ENCODE results near the gene SBF2. TPM values are rescaled to one million over a fixed set of nuclear protein-coding genes. Genes with fewer than 3 reads are reported as not detected.

Gene SBF2
- total RNA-seq, 2 experiments from 2014 or later: 14.2 to 15.2 TPM

DNA sequence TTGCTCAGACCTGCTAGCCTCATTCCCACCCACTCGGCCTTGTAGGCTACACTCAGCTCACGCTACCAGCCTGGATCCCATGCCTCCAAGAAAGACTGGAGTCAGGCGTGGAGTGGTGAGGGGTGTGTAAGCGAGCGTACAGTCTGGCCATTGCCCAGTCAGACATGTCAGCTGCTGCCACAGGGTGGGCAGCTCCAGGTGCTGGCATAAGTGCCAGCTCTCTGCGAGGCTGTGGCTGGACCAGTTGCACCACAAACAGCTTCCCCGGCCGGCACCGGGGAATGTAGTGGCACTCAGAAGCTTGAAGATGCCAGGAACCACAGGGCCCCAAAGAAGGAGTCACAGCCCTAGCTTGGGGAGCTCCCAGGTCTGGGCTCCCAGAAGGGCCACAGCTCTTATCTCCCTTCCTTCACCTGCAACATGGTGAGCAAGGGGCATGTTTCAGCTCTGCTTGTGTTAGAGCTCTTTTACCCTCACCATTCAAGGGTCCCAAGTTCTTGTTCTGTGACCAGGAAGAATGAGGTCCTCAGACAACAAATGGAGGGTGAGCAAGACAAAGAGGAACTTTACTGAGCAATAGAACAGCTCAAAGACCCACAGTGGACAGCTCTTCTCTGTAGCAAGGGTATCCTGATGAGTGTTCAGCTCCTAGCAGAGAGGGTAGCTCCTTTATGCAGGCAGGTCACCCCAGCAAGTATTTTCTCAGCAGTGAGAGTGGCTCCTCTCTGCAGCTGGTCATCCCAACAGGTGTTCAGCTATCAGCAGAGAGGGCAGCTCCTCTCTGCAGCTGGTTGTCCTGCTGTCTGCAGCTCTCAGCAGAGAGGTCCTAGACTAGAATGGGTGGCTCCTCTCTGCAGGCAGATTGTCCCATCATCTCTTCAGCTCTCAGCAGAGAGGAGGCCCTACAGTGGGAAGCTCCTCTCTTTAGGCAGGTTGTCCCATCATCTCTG, 6.0 kb downstream of the SBF2 start:
- ChIA-PET POLR2A (interaction anchor here (0.6 to 0.7 kb wide), 2 partner anchors 428 to 646 kb away, joined by 3 read pairs; no protein-coding TSS in a partner anchor), CTCF (no interaction called here)
- Histone ChIP-seq H3K36me3 (ENCODE audit: insufficient read depth, low read length) (no peaks in the 10 kb centered on the region), H3K27me3 (ENCODE audit: control insufficient read depth in 1 of 2, insufficient read depth in 2 of 2, low read length in 2 of 2) (no peaks in the 10 kb centered on the region), H3K9me3 (ENCODE audit: control insufficient read depth in 1 of 2, insufficient read depth in 1 of 2, low read length in 2 of 2) (no peaks in the 10 kb centered on the region), H3K27ac (ENCODE audit: low read depth in 1 of 2, low read length in 2 of 2) (no peak overlapping the region), H3K4me1 (ENCODE audit: insufficient read depth, low read length) (peaks cover 7% of the 10 kb centered on the region), H3K4me3 (ENCODE audit: low read length) (no peak overlapping the region)
- intact Hi-C loops (cut with DNase I, micrococcal nuclease): no loop called here
- TF ChIP-seq, protein P1, sequence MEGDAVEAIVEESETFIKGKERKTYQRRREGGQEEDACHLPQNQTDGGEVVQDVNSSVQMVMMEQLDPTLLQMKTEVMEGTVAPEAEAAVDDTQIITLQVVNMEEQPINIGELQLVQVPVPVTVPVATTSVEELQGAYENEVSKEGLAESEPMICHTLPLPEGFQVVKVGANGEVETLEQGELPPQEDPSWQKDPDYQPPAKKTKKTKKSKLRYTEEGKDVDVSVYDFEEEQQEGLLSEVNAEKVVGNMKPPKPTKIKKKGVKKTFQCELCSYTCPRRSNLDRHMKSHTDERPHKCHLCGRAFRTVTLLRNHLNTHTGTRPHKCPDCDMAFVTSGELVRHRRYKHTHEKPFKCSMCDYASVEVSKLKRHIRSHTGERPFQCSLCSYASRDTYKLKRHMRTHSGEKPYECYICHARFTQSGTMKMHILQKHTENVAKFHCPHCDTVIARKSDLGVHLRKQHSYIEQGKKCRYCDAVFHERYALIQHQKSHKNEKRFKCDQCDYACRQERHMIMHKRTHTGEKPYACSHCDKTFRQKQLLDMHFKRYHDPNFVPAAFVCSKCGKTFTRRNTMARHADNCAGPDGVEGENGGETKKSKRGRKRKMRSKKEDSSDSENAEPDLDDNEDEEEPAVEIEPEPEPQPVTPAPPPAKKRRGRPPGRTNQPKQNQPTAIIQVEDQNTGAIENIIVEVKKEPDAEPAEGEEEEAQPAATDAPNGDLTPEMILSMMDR (IDR thresholded peaks at IDR 0.05): no peak
- Mint-ChIP-seq H3K4me3 (no peak overlapping the region), H3K27ac (no peak overlapping the region), H3K4me1 (ENCODE audit: low read depth) (peaks cover 13% of the 10 kb centered on the region), H3K36me3 (ENCODE audit: low read depth) (no peaks in the 10 kb centered on the region), H3K9me3 (no peaks in the 10 kb centered on the region), H3K27me3 (peaks cover 6% of the 10 kb centered on the region)
- DNase-seq: peak in 1 of 14 experiments; percentile 8
- ATAC-seq (ENCODE audit: poor library complexity): no peak

DNA sequence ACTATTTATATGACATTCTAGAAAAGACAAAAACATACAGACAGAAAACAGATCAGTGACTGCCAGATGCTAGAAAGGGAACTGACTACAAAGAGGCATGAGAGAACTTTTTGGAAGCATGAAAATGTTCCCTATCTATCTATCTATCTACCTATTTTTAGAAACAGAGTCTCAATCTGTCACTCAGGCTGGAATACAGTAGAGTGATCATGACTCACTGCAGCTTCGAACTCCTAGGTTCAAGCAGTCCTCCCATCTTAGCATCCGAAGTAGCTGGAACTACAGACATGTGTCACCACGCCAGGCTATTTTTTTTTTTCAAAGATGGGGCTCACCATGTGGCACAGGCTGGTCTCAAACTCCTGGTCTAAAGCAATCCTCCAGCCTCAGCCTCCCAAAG, 6.9 kb downstream of the SBF2 start:
- Mint-ChIP-seq H3K4me1 (ENCODE audit: low read depth) (peaks cover 7% of the 10 kb centered on the region), H3K36me3 (ENCODE audit: low read depth) (no peaks in the 10 kb centered on the region), H3K9me3 (no peaks in the 10 kb centered on the region), H3K4me3 (no peak overlapping the region), H3K27ac (no peak overlapping the region), H3K27me3 (peaks cover 6% of the 10 kb centered on the region)
- DNase-seq: no peak
- H3K27me3 ChIP-seq (ENCODE audit: control insufficient read depth in 1 of 2, insufficient read depth in 2 of 2, low read length in 2 of 2): no peaks in the 10 kb centered on the region
- CTCF ChIA-PET: no interaction called here
- H3K4me3 ChIP-seq (ENCODE audit: low read length): no peak overlapping the region
- no peak for ATAC-seq (ENCODE audit: poor library complexity)
- no peaks in the 10 kb centered on the region for H3K9me3 ChIP-seq (ENCODE audit: control insufficient read depth in 1 of 2, insufficient read depth in 1 of 2, low read length in 2 of 2)
- H3K27ac ChIP-seq (ENCODE audit: low read depth in 1 of 2, low read length in 2 of 2): no peak overlapping the region
- POLR2A ChIA-PET: interaction anchor here (0.6 kb wide), 1 partner anchor 427 kb away, joined by 3 read pairs; no protein-coding TSS in a partner anchor
- peaks cover 3% of the 10 kb centered on the region for H3K4me1 ChIP-seq (ENCODE audit: insufficient read depth, low read length)
- no peaks in the 10 kb centered on the region for H3K36me3 ChIP-seq (ENCODE audit: insufficient read depth, low read length)
- TF ChIP-seq, protein P1 (IDR thresholded peaks at IDR 0.05): no peak
- intact Hi-C loops (cut with DNase I, micrococcal nuclease): no loop called here

DNA sequence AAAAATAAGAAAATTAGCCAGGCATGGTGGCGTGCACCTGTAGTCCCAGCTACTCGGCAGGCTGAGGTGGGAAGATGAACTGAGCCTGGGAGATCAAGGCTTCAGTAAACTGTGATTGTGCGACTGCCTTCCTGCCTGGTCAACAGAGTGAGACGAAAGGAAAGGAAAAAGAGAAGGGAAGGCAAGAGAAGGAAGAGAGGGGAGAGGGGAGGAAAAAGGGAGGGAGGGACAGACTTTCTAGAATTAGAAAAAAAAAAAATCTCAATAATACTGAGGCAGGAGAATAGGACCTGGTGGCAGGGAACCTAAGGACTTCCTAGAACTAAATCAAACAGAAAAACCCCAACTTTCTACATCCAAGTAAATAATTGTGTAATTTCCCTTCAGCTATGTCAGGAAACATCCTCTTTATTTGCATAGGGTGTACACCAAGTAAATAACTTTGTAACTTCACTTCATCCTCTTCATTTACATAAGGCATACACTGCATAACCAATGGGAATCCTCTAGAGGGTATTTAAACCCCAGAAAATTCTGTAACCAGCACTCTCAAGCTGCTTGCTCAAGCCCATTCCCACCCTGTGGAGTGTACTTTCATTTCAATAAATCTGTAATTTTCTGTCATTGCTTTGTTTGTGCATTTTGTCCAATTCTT, 8.7 kb downstream of the SBF2 start:
- ATAC-seq (ENCODE audit: poor library complexity): no peak
- Histone ChIP-seq H3K27me3 (ENCODE audit: control insufficient read depth in 1 of 2, insufficient read depth in 2 of 2, low read length in 2 of 2) (no peaks in the 10 kb centered on the region), H3K4me1 (ENCODE audit: insufficient read depth, low read length) (peaks cover 2% of the 10 kb centered on the region), H3K4me3 (ENCODE audit: low read length) (no peak overlapping the region), H3K27ac (ENCODE audit: low read depth in 1 of 2, low read length in 2 of 2) (no peak overlapping the region), H3K36me3 (ENCODE audit: insufficient read depth, low read length) (no peaks in the 10 kb centered on the region), H3K9me3 (ENCODE audit: control insufficient read depth in 1 of 2, insufficient read depth in 1 of 2, low read length in 2 of 2) (no peaks in the 10 kb centered on the region)
- TF ChIP-seq, protein P1 (IDR thresholded peaks at IDR 0.05): no peak
- ChIA-PET POLR2A (interaction anchor here (1.5 kb wide), 1 partner anchor 18 kb away, joined by 3 read pairs; no protein-coding TSS in a partner anchor), CTCF (interaction anchor here (1.1 to 1.8 kb wide), 2 partner anchors 18 to 78 kb away, joined by 3 to 4 read pairs; no protein-coding TSS in a partner anchor)
- no peaks in the 10 kb centered on the region for H3K36me3 Mint-ChIP-seq (ENCODE audit: low read depth)
- no peak overlapping the region for H3K4me3 Mint-ChIP-seq
- no peaks in the 10 kb centered on the region for H3K9me3 Mint-ChIP-seq
- peak in 2 of 14 experiments; percentile 29 to 39 for DNase-seq
- no peak overlapping the region for H3K27ac Mint-ChIP-seq
- intact Hi-C loops (cut with DNase I, micrococcal nuclease): no loop called here
- H3K27me3 Mint-ChIP-seq: no peaks in the 10 kb centered on the region
- H3K4me1 Mint-ChIP-seq (ENCODE audit: low read depth): no peaks in the 10 kb centered on the region
